Stimulated activated CD4-positive, alpha-beta T cell treated with anti-CD3 and anti-CD28 coated beads, Interleukin-1b, Interleukin-23, amount 100 ng/mL, for 24 hours (primary cell): Measurements from ENCODE around the gene ITM2B.

Experiments
- DNase-seq, 4 experiments: peaks; one replicate each; pipeline ENCODE4 v3.0.0-alpha.2; 2020; ENCODE audit warnings: low read depth in 4 of 4, low spot score in 1 of 4

The ITM2B gene

GRCh38 chr13:48258430-48258829 is 25.4 kb downstream of the ITM2B start:
- DNase-seq, result no peak

- no peak for DNase-seq
These were observed 28.0 kb downstream of the ITM2B start for GRCh38 chr13:48260970-48261369.

GRCh38 chr13:48263196-48263595 is 30.2 kb downstream of the ITM2B start:
- DNase-seq, result no peak

- DNase-seq, result no peak
These were observed 31.1 kb downstream of the ITM2B start for GRCh38 chr13:48264058-48264457.

DNA sequence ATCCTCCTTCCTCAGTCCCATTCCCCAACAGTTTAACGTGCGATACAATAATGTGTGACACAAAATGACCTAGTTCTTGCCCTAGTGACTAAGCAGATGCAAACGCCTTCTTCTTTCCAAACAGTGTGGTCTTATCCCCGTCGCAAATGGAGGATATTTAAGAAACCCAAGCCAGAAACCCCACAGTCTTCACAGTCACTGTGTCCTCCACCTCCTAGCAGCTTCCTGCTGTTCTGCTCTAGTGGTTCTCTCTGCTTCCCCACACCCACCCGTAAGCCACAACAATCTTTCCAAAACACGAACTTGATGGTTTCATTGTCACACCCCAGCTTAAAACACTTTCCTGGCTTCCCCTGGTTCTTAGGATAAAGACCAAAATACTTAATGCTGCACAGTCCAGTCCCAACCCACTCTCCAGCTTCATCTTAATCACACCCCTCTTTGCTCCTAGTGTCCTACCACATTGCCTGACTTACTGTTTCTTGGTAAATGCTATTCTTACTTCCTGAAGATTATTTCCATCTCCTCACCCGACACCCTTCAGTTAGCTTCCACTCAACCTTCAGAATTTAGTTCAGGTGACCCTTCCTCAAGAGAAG is 32.3 kb downstream of the ITM2B start:
- no peak for DNase-seq

DNA sequence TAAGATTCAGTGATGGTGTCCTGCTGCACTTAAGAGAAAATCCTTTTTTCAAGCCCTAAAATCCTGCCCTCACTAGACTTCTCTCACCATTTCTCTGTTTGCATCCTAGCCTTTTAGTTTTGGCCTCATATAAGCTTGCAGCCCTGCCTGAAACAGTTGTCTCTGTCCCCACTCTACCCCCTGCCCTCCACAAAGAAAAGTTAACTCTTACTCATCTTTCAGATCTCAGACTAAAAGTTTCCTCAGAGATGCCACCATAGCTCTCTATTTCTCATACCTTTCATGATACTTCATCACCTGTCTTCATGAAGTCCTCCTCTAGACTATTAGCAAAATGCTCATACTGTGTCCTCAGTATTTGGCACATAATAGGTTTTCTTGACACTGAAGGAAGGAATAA is 33.1 kb downstream of the ITM2B start:
- no peak for DNase-seq

- DNase-seq, result no peak
These were observed 34.0 kb downstream of the ITM2B start for GRCh38 chr13:48266701-48267639.

DNA sequence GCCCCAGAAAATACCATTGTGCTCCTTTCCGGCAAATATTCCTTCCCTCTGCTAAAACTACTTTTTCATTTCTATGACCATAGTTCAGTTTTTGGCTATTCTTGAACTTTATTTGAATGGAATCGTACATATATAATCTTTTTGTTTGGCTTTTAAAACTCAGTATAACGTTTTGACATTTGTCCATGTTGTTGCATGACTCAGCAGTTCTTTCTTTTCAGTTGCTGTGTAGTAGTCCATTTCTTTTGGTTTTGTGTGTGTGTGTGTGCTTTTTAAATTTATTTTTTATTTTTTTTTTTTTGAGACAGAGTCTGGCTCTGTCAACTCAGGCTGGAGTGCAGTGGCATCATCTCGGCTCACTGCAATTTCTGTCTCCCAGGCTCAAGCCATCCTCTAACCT is 35.0 kb downstream of the ITM2B start:
- DNase-seq, result no peak

- DNase-seq, result no peak
These were observed 40.3 kb downstream of the ITM2B start for GRCh38 chr13:48273346-48273745.

- no peak for DNase-seq
These were observed 42.5 kb downstream of the ITM2B start for GRCh38 chr13:48275507-48275906.

GRCh38 chr13:48278806-48279205 is 45.8 kb downstream of the ITM2B start:
- no peak for DNase-seq

DNA sequence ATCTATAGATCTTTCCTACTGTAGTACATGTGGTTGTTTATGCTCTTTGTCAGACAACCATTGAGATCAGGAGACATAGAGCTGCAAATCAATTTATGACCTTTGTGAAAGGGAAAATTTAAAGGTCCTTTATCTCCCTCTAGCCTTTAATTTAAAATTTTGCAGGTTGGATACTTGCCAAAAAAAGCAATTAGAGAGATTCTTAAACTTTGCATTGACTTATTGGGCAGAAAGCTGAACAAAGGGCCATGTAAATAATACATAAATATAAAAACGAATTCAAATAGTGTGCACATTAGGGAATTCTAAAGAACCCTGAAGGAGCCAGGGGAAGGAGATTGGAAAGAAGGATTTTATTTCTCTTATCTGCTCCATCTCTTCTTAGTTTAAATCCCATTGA is 48.5 kb downstream of the ITM2B start:
- no peak for DNase-seq

- no peak for DNase-seq
These were observed 58.7 kb downstream of the ITM2B start for GRCh38 chr13:48291730-48292129.

GRCh38 chr13:48292650-48293049 is 59.6 kb downstream of the ITM2B start:
- DNase-seq, result no peak

DNA sequence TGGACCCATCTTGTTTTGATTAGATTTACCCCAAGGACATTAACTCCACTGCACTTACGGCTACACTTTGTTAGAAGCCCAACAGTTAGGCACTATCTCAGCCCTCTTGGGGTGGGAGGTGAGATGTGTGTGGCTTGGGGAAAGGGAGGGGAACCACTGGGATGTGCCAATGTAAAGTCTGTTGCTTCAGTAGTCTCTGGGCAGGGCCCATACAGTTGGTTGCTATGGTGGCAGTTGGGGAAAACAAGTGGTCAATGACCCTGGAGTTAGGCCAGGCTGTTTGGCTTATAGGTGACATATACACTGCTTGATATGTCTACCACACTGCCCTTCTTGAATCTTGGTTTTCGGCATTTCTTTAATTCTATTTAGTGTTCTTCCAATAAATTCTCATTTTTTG is 61.6 kb downstream of the ITM2B start:
- no peak for DNase-seq

- no peak for DNase-seq
These were observed 62.3 kb downstream of the ITM2B start for GRCh38 chr13:48295271-48295670.

DNA sequence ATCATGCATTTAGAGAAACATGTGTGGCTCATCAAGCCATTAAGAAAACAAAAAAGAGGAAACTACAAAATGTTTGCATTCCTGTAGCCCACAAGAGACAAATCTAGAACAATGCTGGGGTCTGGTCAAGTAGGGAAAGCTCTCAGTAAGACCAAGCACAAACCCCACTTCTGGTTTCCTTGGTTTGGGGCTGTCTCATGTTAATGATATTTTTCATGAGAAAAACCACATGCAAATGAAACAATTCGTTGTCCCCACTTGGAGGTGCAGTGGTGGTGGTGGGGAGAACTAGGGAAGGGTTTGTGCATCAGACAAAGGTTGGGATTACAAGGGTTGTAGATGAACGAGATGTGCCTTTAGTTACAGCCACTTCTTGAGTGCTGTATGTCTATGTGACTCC is 63.5 kb downstream of the ITM2B start:
- DNase-seq, result no peak

DNA sequence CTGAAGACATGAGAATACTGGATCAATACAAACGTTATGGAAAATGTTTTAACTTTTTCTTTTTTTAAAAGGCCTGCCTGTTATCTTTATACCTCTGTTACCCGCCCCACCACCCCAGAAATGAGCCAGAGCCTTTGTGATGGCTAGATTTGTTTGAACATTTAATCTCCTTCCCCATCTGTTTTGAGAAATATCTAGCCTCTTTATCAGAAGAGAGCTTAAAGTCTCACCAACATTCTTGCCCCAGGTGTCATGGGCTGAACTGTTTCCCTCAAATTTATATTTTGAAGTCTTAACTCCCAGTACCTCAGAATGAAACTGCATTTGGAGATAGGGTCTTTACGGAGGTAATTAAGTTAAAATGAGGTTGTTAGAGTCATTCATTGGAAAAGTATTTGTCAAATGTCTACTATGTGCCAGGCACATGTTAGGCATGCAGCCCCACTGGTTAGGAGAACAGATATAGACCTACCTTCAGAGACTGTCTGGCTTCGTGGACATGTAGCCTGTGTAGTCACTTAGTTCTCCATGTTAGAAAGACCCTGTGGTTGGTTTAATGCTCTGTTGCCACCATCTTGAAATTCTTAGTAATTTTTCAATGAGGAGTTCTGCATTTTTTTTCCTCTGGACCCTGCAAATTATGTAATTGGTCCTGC is 64.3 kb downstream of the ITM2B start:
- DNase-seq, result no peak

DNA sequence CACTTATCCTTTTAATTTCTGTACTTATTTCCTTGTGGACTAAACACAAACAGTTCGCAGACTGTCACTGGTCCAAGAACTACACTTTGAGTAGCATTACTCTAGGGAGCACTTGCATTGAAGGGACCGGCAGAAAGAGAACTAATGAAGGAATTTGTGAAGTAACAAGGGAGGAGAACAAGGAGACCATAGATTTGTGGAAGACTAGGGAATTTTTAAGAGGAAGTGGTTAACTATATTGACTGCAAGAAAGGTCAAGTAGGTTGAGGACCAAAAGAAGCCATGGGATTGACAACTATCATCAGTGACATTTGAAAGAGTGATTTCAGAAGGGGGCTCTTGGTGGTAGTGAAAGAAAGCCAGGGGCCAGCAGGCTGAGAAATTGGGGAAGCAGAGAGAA is 66.6 kb downstream of the ITM2B start:
- no peak for DNase-seq

DNA sequence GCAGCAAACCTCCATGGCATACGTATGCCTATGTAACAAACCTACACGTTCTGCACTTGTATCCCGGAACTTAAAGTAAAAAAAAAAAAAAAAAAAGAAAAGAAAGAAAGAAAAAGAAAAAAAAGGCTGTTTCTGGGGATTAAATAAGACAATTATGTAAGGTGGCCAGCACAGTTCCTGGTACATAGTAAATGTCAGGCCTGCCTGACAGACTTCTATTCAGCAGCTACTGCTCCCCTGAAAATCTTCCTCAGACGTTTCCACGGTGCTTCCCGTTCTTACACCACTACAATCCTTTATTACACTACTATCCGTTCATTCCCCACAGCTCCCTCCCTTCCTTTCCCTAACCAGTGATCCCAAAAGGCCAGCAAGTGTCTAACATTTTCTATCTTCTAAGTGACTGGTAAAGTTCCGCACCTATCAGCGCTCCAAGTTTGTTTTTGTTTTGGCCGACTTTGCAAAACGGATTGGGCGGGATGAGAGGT is 69.9 kb downstream of the ITM2B start:
- no peak for DNase-seq

GRCh38 chr13:48303359-48304142 is 70.5 kb downstream of the ITM2B start, which contains the start of gene RB1:
Gene RB1, plus strand, starts transcription at chr13:48303751. Its CDS starts 162 bp downstream, at chr13:48303913.
- DNase-seq, result peak; percentile 75 to 86 (median 82)
